GM19240 (cell line): ENCODE data around the gene PHYKPL.
A peak's percentile ranks its signal among the peaks of the same experiment; 100 is the strongest.

Experiments used
- DNase-seq: peaks from one replicate; pipeline ENCODE4 v3.0.0; 2011; ENCODE audit warnings: low spot score; ENCODE audit not compliant: insufficient read length

The PHYKPL gene

GRCh38 chr5:178192787-178193186 lies 39.8 kb downstream of the PHYKPL start:
- DNase-seq = no peak

DNA sequence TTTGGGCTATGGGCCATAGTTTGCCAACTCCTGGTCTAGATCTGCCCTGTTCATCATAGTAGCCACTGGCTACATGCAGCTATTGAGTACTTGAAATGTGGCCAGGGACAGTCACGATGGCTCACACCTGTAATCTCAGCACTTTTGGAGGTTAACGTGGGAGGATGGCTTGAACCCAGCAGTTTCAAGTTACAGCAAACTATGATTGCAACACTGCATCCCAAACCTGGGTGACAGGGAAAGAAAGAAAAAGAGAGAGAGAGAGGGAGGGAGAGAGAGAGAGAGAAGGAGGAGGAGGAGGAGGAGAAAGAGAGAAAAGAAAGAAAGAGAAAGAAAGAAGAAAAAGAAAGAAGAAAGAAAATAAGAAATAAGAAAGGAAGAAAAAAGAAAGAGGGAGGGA lies 40.4 kb downstream of the PHYKPL start:
- no peak for DNase-seq

- DNase-seq = no peak
These were observed 40.9 kb downstream of the PHYKPL start for GRCh38 chr5:178191661-178192060.

DNA sequence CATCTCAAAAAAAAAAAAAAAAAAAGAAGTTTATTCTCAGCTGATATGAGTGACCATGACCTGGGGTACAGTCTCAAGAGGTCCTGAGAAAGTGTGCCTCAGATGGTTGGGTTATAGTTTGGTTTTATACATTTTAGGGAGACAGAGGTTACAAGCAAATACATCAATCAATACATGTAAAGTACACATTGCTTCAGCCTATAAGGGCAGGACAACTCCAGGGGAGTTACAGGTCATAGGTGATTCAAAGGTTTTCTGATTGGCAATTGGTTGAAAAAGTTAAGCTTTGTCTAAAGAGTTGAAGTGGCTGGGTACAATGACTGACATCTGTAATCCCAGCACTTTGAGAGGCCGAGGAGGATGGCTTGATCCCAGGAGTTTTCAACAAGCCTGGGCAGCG lies 43.2 kb downstream of the PHYKPL start:
- no peak for DNase-seq

GRCh38 chr5:178187014-178187413 lies 45.6 kb downstream of the PHYKPL start, which contains the start of gene GMCL2:
Gene GMCL2, minus strand, starts transcription at chr5:178187371. Its CDS starts 72 bp downstream, at chr5:178187299.
- DNase-seq = no peak

GRCh38 chr5:178186427-178186826 lies 46.2 kb downstream of the PHYKPL start:
- DNase-seq = no peak

DNA sequence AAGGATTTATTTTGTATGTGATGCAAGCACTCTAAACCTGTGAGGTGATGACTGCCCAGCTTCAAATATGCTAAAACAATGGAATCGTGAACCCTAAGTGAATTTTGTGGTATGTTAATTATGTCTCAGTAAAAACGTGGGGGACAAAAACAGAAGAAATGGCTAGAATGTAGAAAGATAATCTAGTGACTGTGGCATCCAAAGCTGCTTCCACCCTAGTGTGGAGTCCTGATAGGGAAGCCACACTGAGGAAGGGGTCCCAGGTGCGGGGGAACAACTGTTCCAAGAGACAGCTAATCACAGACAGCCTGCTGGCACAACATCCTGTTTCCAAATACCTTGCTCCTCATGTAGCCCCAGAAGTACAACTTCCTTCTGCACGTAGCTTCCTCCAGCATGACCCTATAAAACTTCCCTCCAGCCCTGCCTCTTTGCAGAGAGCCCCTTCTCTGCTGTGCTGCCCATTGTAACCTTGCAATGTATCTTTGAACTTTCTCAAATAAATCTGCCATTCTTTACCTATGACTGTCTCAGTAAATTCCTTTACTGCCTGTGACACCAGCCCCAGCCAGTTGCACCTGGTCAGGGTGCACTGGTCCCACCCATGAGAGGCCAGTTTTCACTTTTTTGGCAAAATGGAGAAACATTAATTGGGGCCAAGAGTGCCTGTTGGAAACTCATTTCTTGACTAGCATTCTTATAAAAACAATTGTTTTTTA lies 50.3 kb downstream of the PHYKPL start:
- DNase-seq = no peak

- DNase-seq = no peak
These were observed 52.3 kb downstream of the PHYKPL start for GRCh38 chr5:178180141-178180863.

DNA sequence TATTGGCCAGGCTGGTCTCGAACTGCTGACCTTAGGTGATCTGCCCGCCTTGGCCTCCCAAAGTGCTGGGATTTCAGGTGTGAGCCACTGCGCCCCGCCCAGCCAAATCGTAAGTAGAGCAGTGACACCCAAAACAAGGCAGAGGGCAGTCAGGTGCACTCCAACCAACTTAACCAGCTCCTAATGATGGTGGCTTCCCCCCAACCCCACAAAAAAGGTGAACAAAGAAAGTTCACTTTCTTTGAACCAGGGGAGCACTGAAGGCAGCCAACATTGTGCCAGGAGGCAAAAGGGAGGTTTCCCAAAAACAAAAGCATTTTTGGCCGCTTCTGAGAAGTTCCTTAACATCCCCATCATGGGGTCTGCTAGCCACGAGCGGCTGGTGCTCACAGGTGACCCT lies 55.0 kb downstream of the PHYKPL start:
- DNase-seq = no peak

DNA sequence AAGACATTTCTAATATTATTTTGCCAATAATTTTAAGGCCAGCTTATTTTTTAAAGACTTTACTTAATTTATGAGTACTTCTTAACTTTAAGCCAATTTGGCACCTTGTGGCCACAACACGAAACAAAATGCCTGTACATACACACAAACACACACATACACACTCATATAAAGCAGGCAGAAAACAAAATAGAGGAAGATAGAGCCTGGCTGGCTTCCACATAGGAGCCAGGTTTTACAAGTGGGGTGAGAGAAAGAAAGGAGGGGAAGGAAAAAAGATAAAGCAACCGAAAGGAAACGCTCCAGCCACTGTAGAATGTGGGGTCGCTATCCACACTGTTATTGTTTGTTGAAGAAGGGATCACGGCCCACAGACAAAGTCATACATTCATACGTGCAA lies 55.8 kb downstream of the PHYKPL start:
- DNase-seq = no peak

- DNase-seq = no peak
These were observed 58.1 kb downstream of the PHYKPL start for GRCh38 chr5:178174456-178174855.

GRCh38 chr5:178170455-178170854 lies 62.1 kb downstream of the PHYKPL start:
- no peak for DNase-seq

- DNase-seq = no peak
These were observed 67.0 kb downstream of the PHYKPL start for GRCh38 chr5:178165581-178165980.

GRCh38 chr5:178163772-178164735 lies 68.5 kb downstream of the PHYKPL start:
- DNase-seq = peak; percentile 94

- DNase-seq = no peak
These were observed 70.1 kb downstream of the PHYKPL start for GRCh38 chr5:178162481-178162880.

DNA sequence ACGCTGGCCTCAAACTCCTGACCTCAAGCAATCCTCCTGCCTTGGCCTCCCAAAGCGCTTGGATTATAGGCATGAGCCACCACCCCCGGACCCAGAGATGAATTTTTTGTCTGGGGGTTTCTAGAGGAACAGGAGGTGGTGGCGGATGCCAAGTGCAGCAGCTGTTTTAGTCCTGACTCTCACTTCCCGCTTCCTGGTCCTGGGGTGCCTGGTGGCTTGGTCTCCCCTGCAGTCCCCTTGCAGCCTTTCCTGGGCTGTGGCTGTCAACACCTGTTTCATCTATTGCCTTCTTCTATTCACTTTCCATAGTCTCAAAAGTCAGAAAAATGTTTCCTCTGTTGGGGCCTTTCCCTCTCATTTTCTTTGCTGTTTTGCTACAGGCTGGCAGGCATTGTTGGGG lies 72.4 kb downstream of the PHYKPL start:
- no peak for DNase-seq
